Central memory CD8-positive, alpha-beta T cell (primary cell): ENCODE measurements around the gene EHMT1.

ENCODE experiments used
- ATAC-seq: fragments of 150-1000 bp; cut with Tn5 transposase; replicated peaks from 2 replicates; pipeline ENCODE4 v1.10.0; 2022; ENCODE audit warnings: mild to moderate bottlenecking, moderate FRiP score, moderate number of reproducible peaks; ENCODE audit not compliant: poor library complexity, severe bottlenecking; ENCODE audit errors: extremely low read depth
- DNase-seq, 2 donors: peaks; one replicate each; pipeline ENCODE4 v3.0.0; 2021; ENCODE audit warnings: low spot score in 2 of 2
- H3K27ac Mint-ChIP-seq: one replicate; pipeline ENCODE4 v1.8.0; 2022; ENCODE audit warnings: low read depth, mild to moderate bottlenecking, moderate library complexity, mixed read lengths
- H3K27me3 Mint-ChIP-seq: one replicate; pipeline ENCODE4 v1.8.0; 2022; ENCODE audit warnings: mixed read lengths
- H3K36me3 Mint-ChIP-seq: one replicate; pipeline ENCODE4 v1.8.0; 2022; ENCODE audit warnings: mild to moderate bottlenecking, moderate library complexity, mixed read lengths; ENCODE audit not compliant: insufficient read depth
- H3K4me1 Mint-ChIP-seq: one replicate; pipeline ENCODE4 v1.8.0; 2022; ENCODE audit warnings: mixed read lengths
- H3K4me3 Mint-ChIP-seq: one replicate; pipeline ENCODE4 v1.8.0; 2022; ENCODE audit warnings: mild to moderate bottlenecking, moderate library complexity, mixed read lengths
- H3K9me3 Mint-ChIP-seq: one replicate; pipeline ENCODE4 v1.8.0; 2022; ENCODE audit warnings: mixed read lengths

EHMT1 gene

DNA sequence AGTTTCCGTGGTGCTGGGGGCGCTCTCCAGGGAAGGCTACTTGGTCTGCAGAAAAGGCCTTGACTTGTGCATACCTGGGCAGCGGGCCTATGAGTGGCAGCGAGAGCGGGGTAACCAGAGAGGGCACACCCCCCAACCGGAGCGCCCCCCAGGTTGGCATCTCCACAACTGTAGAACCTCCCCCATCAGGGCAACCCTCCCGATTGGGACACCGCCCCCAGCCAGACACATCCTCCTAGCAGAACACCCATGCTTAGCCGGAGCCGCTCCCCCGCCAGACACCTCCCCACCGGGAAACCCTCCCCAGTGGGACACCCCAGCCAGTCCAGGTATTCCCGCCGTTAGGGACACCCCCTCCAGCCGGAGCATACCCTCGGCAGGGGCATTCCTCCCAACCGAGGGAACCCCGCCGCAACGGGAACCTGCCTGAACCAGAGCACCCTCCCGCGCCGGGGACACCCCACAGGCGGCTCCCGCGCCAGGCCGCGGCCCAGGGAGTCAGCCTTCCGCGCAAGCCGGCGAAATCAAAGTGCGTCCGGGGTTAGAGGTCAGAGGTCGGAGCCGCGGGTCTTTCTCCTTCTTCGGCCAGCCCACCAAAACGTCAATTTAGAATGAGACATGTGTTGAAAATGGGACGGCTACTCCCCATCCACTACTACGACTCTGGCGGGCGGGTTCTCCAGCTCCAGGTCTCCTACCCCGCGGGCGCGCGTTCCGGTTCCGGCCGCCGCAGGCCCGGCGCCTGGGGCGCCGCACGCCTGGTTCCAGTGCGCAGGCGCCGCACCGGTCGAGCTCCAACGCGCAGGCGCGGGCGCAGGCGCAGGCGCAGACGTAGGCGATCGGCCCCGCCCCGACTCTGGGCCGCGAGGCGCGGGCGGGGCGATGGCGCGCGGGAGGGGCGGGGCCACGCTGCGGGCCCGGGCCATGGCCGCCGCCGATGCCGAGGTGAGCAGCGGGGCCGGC is at the start of gene EHMT1:
Gene EHMT1, plus strand, starts transcription at position 901 of the 963 bp plus-strand sequence. Its CDS starts 24 bp downstream, at position 925.
- Mint-ChIP-seq H3K27ac (peak within 1 kb of the TSS; percentile 91), H3K27me3 (no peaks in the 10 kb centered on the region), H3K4me3 (peak within 1 kb of the TSS; percentile 79), H3K4me1 (peaks cover 29% of the 10 kb centered on the region), H3K36me3 (peaks cover 30% of the 10 kb centered on the region), H3K9me3 (no peaks in the 10 kb centered on the region)
- peak; percentile 88 to 94 for DNase-seq
- ATAC-seq = peak; percentile 74

DNA sequence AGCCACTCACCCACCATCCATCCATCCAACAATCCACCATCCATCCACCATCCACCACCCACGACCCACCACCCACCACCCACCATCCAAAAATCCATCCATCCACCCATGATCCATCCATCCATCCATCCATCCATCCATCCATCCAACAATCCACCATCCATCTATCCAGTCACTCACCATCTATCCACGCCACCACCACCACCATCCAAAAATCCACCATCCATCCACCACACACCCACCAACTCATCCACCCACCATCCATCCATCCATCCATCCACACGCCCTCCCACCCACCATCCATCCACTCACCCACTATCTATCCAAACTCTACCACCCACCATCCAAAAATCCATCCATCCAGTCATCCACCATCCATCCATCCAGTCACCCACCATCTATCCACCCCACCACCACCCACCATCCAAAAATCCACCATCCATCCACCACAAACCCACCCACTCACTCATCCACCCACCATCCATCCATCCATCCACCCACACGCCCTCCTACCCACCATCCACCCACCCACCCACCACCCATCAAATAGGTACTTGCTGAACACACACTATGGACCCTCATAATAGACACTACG is 49.1 kb upstream of the EHMT1 start:
- Mint-ChIP-seq H3K4me3 (no peak overlapping the region), H3K27me3 (no peaks in the 10 kb centered on the region), H3K4me1 (peaks cover 26% of the 10 kb centered on the region), H3K9me3 (no peaks in the 10 kb centered on the region), H3K27ac (no peak overlapping the region), H3K36me3 (peaks cover 29% of the 10 kb centered on the region)
- no peak for ATAC-seq
- no peak for DNase-seq

DNA sequence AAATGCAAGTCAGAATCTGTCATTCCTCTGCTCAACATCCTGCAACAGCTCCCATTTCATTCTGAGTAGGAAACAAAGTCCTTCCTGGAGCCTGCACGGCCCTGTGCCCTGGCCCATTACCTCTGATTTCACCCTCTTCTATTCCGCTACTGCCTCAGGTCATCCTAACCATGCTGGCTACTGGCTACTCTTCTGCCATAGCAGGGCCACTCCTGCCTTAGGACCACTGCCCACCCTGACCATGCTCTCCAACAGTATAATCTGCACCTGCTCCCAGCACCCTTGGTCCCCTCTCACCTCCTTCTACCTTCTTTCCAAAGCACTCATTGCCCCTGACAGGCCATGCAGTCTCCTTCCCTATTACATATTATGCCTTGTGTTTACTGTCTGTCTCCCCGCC is 48.2 kb upstream of the EHMT1 start:
- no peaks in the 10 kb centered on the region for H3K9me3 Mint-ChIP-seq
- DNase-seq (no peak), ATAC-seq (no peak)
- peak overlapping the region; percentile 46 for H3K4me3 Mint-ChIP-seq
- peaks cover 33% of the 10 kb centered on the region for H3K36me3 Mint-ChIP-seq
- H3K27ac Mint-ChIP-seq = no peak overlapping the region
- H3K27me3 Mint-ChIP-seq = no peaks in the 10 kb centered on the region
- H3K4me1 Mint-ChIP-seq = peaks cover 32% of the 10 kb centered on the region

DNA sequence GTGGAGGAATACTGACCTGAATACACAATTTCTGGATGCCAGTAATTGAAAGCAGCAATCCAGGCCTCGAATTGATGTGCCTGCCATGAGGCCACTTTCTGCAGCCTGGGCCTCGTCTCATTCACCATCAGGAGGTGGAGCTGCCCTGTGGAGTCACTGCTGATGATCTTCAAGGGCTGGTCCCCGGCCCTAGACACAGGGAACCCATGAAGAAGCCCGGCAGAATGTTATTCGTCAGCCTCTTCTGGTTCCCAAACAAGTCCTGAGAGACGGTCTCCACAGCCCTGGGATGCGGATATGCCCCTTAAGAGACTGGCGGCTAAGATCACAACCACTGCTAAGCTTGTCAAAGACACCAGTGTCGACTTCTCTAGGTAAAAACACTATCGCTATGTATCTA is 44.6 kb upstream of the EHMT1 start:
- Mint-ChIP-seq H3K27me3 (no peaks in the 10 kb centered on the region), H3K27ac (no peak overlapping the region), H3K9me3 (no peaks in the 10 kb centered on the region), H3K36me3 (peaks cover 41% of the 10 kb centered on the region), H3K4me1 (peaks cover 34% of the 10 kb centered on the region), H3K4me3 (no peak overlapping the region)
- DNase-seq (no peak), ATAC-seq (no peak)

DNA sequence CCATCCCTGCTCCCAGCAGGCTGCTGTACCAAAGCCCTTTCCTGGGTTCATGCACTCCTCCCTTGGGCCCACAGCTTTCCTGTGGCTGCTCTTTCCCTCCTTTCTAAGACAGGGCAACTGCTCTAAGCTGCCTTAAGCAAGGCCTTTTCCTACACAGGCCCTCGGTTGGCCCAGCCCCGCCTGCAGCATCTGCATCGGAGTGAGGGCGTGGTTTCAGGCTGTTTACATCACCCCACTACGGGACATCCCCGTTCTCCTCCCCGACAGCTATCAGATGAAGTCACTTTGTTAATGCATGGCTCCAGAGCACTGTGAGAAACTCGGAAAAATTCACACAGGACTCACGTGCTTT is 43.5 kb upstream of the EHMT1 start:
- no peaks in the 10 kb centered on the region for H3K27me3 Mint-ChIP-seq
- H3K27ac Mint-ChIP-seq = peak overlapping the region; percentile 88
- peaks cover 31% of the 10 kb centered on the region for H3K4me1 Mint-ChIP-seq
- no peak overlapping the region for H3K4me3 Mint-ChIP-seq
- DNase-seq (no peak), ATAC-seq (no peak)
- H3K36me3 Mint-ChIP-seq = peaks cover 39% of the 10 kb centered on the region
- H3K9me3 Mint-ChIP-seq = no peaks in the 10 kb centered on the region

DNA sequence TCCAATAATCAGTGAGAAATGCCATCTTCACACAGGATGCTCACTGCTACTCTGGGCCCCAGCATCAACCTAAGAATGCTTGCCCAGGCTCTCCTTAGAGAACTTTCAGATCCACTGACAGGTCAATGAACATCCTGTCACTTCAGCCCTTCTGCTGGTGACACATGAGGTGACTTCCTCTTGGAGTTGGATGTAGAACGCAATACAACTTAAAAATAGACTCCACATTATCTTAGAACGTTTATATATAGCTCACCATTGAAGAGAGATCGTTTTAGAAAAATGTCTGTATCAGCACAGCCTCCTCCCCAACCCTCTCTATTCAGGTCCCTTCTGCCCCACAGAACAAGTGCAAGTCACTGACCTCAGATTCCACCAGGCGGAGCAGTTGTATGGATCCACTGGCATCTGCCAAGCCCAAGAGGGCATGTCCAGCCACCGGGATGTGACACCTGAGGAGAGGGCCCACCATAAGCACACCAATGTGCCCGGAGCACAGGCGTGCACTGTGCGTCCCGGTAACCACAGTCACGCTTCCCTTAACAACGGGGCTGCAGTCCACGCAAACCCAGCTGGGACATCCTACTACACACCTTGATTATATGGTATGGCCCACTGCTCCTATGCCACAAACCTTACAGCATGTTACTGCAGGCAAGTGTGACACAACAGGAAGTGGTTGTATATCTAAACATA is 42.9 kb upstream of the EHMT1 start:
- no peaks in the 10 kb centered on the region for H3K9me3 Mint-ChIP-seq
- peaks cover 38% of the 10 kb centered on the region for H3K36me3 Mint-ChIP-seq
- no peak for DNase-seq
- H3K4me3 Mint-ChIP-seq = peak overlapping the region; percentile 61
- peak; percentile 20 for ATAC-seq
- H3K27me3 Mint-ChIP-seq = no peaks in the 10 kb centered on the region
- peaks cover 25% of the 10 kb centered on the region for H3K4me1 Mint-ChIP-seq
- H3K27ac Mint-ChIP-seq = peak overlapping the region; percentile 88

DNA sequence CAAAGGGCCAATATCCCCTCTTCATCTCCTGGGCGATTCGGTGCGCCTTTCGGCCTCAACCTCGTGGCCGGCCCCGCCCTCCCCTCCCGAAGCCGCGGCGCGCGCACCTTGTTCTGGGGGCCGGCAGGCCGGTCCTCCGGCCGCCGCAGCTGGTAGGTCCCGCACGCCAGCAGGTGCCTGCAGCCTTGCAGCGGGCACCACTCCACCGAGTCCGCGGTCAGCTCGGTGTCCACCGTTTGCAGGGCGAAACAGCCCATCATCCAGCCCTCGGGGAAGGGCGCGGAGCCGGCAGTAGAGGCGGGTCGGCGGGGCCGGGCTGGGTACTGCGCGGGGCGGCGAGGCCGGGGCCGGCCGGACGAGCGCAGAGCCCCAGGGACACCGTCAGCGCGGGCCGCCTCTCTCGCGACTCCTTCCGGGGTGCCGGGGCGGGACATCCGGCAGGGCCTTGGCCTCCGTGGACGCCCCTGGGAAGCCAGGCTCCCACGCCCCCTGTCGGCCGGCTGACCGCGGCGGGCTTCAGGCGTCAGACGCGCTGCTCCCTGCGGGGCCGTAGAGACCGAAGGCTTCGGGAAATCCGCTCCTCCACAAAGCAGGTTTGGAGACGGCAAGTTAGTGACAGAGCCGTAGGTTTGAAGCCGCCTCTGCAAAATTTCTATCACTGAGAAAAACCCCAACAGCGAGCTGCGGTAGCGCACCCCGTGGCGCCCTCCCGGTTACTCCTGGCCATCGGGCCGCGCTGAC is 40.1 kb upstream of the EHMT1 start, which contains the start of gene DPH7:
Gene DPH7, minus strand, starts transcription at position 408 of the 741 bp plus-strand sequence. Its CDS starts 148 bp downstream, at position 260.
- Mint-ChIP-seq H3K27me3 (no peaks in the 10 kb centered on the region), H3K36me3 (peaks cover 26% of the 10 kb centered on the region), H3K9me3 (no peaks in the 10 kb centered on the region), H3K4me1 (peaks cover 19% of the 10 kb centered on the region), H3K4me3 (peak within 1 kb of the TSS; percentile 68), H3K27ac (no peak within 1 kb of the TSS)
- peak; percentile 87 to 95 for DNase-seq
- ATAC-seq = peak; percentile 98

DNA sequence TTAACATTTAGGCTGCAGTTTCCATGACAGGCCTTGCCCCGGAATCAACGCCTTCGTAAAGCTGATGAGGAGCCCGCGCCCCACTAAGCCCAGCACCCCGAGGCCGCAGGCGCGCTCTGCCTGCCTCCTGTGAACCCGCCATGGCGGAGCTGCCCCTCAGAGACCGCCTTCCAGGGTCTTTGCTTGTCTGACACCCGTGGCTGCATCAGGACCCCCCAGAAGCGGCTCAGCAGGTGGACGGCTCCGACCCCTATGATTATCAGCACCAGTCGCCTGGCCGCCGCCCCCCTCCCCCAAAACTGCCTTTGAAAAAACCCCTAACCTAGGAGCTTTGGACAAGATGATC is 39.6 kb upstream of the EHMT1 start:
- Mint-ChIP-seq H3K27me3 (no peaks in the 10 kb centered on the region), H3K9me3 (no peaks in the 10 kb centered on the region), H3K36me3 (peaks cover 22% of the 10 kb centered on the region), H3K27ac (no peak overlapping the region), H3K4me1 (peaks cover 19% of the 10 kb centered on the region), H3K4me3 (peak overlapping the region; percentile 68)
- no peak for ATAC-seq
- DNase-seq = no peak

DNA sequence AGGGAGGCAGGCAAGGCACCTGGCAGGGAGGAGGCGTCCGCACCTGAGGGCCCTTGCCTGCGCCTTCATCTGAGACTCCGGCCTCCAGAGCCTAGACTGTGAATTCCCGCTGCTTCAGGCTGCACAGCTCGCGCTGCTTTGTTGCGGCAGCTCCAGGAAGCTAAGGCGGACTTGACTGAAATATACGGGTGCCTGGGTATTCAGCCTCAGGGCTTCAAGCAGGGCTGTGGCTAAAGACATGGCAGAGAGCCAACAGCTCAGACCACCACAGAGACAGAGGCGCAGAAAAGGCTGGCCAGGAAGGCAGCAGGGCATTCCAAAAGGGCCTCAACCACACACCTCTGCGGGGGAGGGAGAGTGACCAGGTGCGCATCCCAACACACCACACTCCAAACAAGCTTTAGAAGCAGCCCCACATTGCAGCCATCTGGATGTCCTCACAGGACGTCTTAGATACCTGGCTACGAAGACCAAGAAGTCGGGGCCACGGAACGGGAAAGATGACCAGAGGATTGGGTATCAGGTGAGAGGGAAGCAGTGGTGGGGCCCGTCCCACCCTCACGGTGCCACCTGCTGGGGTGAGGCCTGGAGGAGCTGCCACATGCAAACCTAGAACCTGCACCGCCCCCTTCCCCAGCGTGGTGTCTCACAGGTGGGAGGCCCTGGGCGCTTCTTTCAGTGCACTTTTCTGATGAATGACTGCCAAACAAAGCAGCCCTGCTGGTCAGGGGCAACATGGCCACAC is 38.4 kb upstream of the EHMT1 start:
- H3K4me3 Mint-ChIP-seq = no peak overlapping the region
- H3K27ac Mint-ChIP-seq = no peak overlapping the region
- ATAC-seq = no peak
- peaks cover 13% of the 10 kb centered on the region for H3K4me1 Mint-ChIP-seq
- no peaks in the 10 kb centered on the region for H3K27me3 Mint-ChIP-seq
- H3K9me3 Mint-ChIP-seq = no peaks in the 10 kb centered on the region
- no peak for DNase-seq
- H3K36me3 Mint-ChIP-seq = peaks cover 14% of the 10 kb centered on the region

DNA sequence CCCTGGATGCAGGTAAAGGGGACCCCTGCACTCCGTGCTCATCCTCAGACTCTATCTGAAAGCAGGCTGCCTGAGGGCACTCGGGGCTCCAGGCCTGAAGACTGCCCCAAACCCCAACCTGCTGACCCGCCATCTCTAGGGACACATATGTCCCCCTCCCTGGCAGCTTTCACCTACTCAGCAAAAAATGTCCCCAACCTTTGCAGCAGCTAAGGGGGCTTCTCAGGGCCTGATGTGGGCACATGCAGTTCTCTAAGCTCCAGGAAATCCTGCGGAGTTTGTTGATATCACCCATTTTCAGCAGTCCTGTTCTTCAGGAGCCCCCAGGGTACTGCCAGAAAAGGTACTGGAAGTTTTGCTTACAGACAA is 37.9 kb upstream of the EHMT1 start:
- ATAC-seq (no peak), DNase-seq (no peak)
- Mint-ChIP-seq H3K4me1 (peaks cover 7% of the 10 kb centered on the region), H3K27me3 (no peaks in the 10 kb centered on the region), H3K27ac (no peak overlapping the region), H3K36me3 (peaks cover 9% of the 10 kb centered on the region), H3K4me3 (no peak overlapping the region), H3K9me3 (no peaks in the 10 kb centered on the region)

DNA sequence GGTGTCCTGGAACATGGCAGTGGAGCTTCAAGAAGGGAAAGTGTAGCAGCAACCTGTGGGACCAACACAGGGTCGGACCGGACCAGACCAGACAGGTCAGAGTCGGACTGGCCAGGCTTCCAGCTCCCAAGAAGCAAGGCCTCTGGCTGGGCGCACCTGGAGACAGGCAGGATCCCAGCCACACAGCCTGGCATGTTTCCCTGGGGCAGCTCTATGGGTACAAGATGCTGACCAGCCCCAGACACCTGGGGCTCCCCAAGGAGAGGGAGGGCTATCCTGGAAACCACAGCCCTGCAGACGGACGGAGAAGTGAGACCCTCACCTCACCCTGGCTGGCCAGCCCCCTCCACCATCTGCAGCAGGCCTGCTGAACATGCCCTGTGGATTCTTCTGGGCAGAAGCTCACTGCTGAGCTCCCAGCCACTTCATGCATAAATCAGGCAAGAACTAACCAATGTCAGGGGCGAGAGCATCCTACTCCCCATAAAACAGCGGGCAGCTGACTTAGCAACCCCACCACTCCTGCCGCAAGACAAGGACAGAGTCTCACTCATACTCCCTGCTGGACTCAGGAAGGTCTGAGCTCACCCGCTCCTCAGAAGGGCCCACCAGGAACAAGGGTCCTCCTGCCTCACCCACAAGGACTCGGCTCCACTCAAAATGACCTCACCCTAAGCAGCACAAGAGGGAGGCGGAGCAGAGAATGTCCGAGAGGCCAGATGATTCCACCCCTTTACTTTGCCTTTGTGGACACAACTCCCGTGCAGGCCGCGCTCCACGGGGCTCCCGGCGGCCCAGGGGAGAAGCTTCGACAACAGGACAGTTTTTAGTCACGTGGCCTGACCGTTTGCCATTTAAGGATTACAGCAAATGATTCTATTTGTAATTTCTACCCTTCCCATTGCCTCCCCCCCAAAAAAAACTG is 37.2 kb upstream of the EHMT1 start:
- ATAC-seq (no peak), DNase-seq (no peak)
- no peaks in the 10 kb centered on the region for H3K9me3 Mint-ChIP-seq
- H3K4me1 Mint-ChIP-seq = peaks cover under 1% of the 10 kb centered on the region
- no peak overlapping the region for H3K27ac Mint-ChIP-seq
- H3K4me3 Mint-ChIP-seq = no peak overlapping the region
- peaks cover 9% of the 10 kb centered on the region for H3K36me3 Mint-ChIP-seq
- H3K27me3 Mint-ChIP-seq = no peaks in the 10 kb centered on the region
